ENCODE data around the gene A3GALT2. TPM values are rescaled to one million over a fixed set of nuclear protein-coding genes. Genes with fewer than 3 reads are reported as not detected.
A peak's percentile ranks its signal among the peaks of the same experiment; 100 is the strongest.

The A3GALT2 gene
- total and polyA plus RNA-seq, 8 donors: not detected

DNA sequence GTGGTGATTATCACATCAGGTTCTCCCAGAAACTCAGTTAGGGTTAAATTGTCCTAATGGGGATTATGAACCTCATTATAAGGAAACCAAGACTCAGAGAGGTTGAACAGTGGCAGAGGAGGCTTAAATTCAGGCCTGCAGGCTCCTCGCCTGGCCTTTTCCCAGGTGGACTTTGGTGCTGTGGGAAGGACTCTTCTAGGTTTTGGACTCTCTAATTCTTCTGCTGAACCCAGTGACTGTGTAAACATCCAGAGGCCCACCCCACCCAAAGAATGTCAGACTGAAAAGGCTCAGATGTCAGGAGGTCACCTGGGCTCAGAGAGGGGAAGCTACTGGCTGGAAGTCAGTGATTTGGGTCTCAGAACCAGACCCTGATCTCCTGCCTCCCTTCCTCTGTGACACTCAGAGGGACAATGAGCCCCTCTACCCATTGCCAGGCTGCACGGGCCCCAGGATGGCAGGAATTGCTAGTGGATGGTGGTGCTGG, 62.1 kb downstream of the A3GALT2 start:
- no peak for DNase-seq
- Histone ChIP-seq H3K27me3 (no peaks in the 10 kb centered on the region), H3K27ac (peak overlapping the region in 3 of 5 donors; percentile 89 to 94 (median 92)), H3K4me1 (peaks cover 27 to 65% (median 46%) of the 10 kb centered on the region in 4 donors), H3K36me3 (peaks cover 0 to 6% (median 3%) of the 10 kb centered on the region in 4 donors), H3K9me3 (no peaks in the 10 kb centered on the region), H3K4me3 (peak overlapping the region in 2 of 4 donors; percentile 51 to 65)
- TF ChIP-seq POLR2AphosphoS5 (IDR thresholded peaks at IDR 0.05) (no peak), POLR2A (IDR thresholded peaks at IDR 0.05) (no peak), EP300 (IDR thresholded peaks at IDR 0.05) (no peak)
- TF ChIP-seq, protein P1, sequence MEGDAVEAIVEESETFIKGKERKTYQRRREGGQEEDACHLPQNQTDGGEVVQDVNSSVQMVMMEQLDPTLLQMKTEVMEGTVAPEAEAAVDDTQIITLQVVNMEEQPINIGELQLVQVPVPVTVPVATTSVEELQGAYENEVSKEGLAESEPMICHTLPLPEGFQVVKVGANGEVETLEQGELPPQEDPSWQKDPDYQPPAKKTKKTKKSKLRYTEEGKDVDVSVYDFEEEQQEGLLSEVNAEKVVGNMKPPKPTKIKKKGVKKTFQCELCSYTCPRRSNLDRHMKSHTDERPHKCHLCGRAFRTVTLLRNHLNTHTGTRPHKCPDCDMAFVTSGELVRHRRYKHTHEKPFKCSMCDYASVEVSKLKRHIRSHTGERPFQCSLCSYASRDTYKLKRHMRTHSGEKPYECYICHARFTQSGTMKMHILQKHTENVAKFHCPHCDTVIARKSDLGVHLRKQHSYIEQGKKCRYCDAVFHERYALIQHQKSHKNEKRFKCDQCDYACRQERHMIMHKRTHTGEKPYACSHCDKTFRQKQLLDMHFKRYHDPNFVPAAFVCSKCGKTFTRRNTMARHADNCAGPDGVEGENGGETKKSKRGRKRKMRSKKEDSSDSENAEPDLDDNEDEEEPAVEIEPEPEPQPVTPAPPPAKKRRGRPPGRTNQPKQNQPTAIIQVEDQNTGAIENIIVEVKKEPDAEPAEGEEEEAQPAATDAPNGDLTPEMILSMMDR (IDR thresholded peaks at IDR 0.05): no peak
- intact Hi-C loops (cut with DNase I; ENCODE audit: low total_unique reads): no loop called here
- 75 to 94% (median 88%) methylated on average over 2 of the region's 2 CpGs for WGBS, 5 donors

DNA sequence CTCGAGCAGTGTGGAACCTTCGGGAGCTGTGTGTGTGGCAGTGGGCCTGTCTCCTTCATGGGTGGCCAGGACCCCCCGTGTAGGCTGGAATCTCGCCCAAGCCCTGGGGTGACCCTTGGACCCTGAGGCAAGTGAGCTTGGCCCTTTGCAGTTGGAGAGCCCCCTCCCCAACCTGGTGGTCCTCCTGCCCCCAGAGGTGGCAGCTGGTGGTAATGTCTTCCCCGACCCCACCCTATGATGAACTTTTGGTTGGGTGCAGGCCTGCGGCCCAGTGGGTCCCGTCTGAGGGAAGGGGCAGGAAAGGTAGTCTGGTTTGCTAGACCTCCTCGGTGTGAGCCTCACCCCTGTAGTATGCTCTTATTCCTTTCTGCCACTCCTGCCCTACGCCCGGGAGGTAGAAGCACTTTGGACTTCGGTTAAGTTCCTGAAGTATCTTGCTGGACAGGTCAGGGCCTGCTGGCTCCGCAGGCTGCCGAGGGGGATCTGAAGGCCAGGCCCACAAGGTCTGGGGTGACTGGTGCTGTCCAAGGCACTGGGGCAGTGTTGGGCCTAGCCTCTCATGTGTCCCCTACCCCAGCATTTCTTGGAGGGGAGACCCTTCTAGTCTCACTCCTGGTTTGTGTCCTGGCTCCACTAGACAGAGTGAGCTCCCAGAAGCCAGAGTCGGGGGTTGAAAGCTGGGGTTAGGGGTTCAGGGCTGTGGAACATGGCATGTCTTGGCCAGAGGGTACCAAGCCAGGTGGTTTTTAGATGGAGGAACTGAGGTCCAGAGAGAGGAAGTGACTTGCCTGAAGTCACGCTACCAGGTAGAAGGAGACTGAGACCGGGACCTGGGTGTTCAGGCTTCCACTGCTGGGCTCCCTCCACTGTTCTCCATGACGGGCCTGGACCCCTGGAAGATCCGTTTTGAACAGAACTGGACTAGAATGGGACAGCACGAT, 62.9 kb downstream of the A3GALT2 start:
- Histone ChIP-seq H3K36me3 (peaks cover 0 to 6% (median 3%) of the 10 kb centered on the region in 4 donors), H3K27me3 (no peaks in the 10 kb centered on the region), H3K27ac (peak overlapping the region; percentile 74 to 94 (median 91)), H3K9me3 (no peaks in the 10 kb centered on the region), H3K4me3 (peak overlapping the region; percentile 51 to 70 (median 62)), H3K4me1 (peaks cover 27 to 58% (median 42%) of the 10 kb centered on the region in 4 donors)
- intact Hi-C loops (cut with DNase I; ENCODE audit: low total_unique reads): no loop called here
- DNase-seq: peak; percentile 46 to 72
- 30 to 39% (median 34%) methylated on average over 15 to 19 of the region's 19 CpGs for WGBS, 5 donors
- TF ChIP-seq, protein P1 (IDR thresholded peaks at IDR 0.05): no peak
- TF ChIP-seq POLR2AphosphoS5 (IDR thresholded peaks at IDR 0.05): no peak
- no peak for TF ChIP-seq POLR2A (IDR thresholded peaks at IDR 0.05)
- TF ChIP-seq EP300 (IDR thresholded peaks at IDR 0.05): no peak

DNA sequence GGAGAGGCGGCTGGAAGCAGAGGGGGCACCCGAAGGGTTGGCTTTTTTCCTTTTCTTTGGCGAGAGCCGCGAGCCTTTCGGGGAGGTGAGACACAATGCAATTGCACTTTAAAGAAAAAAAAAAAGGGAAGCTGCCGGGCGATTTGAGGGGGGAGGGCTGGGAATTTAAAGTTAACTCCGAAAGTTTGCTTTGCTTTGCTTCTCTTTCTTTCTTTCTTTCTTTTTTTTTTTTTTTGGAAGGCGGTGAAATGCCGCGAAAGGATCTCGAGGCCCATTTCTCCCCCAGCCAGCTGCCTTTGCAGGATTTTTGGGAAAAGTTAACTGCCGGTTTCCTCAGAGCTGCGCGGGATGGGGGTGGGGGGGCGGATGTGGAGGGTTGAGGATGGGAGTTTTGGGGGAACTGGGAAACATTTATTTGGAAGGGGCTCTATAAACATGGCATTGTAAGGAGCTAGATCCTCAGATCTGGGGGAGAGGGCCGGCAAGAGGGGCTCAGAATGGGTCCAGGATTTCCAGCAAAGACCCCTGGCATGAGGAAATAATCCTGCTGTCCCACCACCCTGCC, 63.6 kb downstream of the A3GALT2 start:
- Histone ChIP-seq H3K4me1 (peaks cover 27 to 58% (median 42%) of the 10 kb centered on the region in 4 donors), H3K4me3 (peak overlapping the region; percentile 51 to 70 (median 62)), H3K27ac (peak overlapping the region; percentile 74 to 94 (median 91)), H3K27me3 (no peaks in the 10 kb centered on the region), H3K9me3 (no peaks in the 10 kb centered on the region), H3K36me3 (no peaks in the 10 kb centered on the region)
- 1 to 3% (median 1%) methylated on average over 18 of the region's 18 CpGs for WGBS, 5 donors
- TF ChIP-seq POLR2A (IDR thresholded peaks at IDR 0.05) (no peak), EP300 (IDR thresholded peaks at IDR 0.05) (no peak), POLR2AphosphoS5 (IDR thresholded peaks at IDR 0.05) (no peak)
- TF ChIP-seq, protein P1 (IDR thresholded peaks at IDR 0.05): no peak
- intact Hi-C loops (cut with DNase I; ENCODE audit: low total_unique reads): no loop called here
- DNase-seq: no peak

Small RNA genes lying within 50 kb of the gene (small RNA-seq; reads per million reads assigned to genes)
- gene RN7SKP16: 0 reads per million in 4 donors

Other genes with a start within 250 kb of the A3GALT2 start
- 10 to 100 TPM in 2 of 5 donors, 1 to 10 TPM in 2, not detected in 1; 2.0 to 39.7 (median 6.8) TPM for gene AZIN2, start 239.9 kb downstream of the A3GALT2 start, total RNA-seq
- 1 to 10 TPM in 2 of 3 donors, under 1 TPM in 1; 0.61 to 2.0 (median 1.1) TPM for gene AZIN2, start 239.9 kb downstream of the A3GALT2 start, polyA plus RNA-seq
- gene TRIM62, start 139.1 kb downstream of the A3GALT2 start, total RNA-seq: 10 to 100 TPM in 2 of 5 donors, 1 to 10 TPM in 3; 2.0 to 18.1 (median 4.5) TPM
- gene TRIM62, start 139.1 kb downstream of the A3GALT2 start, polyA plus RNA-seq: 1 to 10 TPM in 2 of 3 donors, under 1 TPM in 1; 0.76 to 3.2 (median 3.1) TPM
- 10 to 100 TPM in 1 of 5 donors, 1 to 10 TPM in 4; 1.3 to 49.8 (median 1.8) TPM for gene ZNF362, start 64.6 kb downstream of the A3GALT2 start, total RNA-seq
- gene ZNF362, start 64.6 kb downstream of the A3GALT2 start, polyA plus RNA-seq: 10 to 100 TPM; 10.1 to 12.6 (median 11.8) TPM
- 100 to 1,000 TPM in 3 of 5 donors, 10 to 100 TPM in 2; 72.0 to 123 (median 107) TPM for gene PHC2, start 110.0 kb upstream of the A3GALT2 start, total RNA-seq
- 100 to 1,000 TPM in 2 of 3 donors, 10 to 100 TPM in 1; 70.8 to 140 (median 121) TPM for gene PHC2, start 110.0 kb upstream of the A3GALT2 start, polyA plus RNA-seq
- gene ZSCAN20, start 151.5 kb upstream of the A3GALT2 start, total RNA-seq: 1 to 10 TPM in 3 of 5 donors, under 1 TPM in 2; 0.29 to 8.4 (median 1.8) TPM
- 1 to 10 TPM in 1 of 3 donors, under 1 TPM in 2; 0.50 to 1.1 (median 0.61) TPM for gene ZSCAN20, start 151.5 kb upstream of the A3GALT2 start, polyA plus RNA-seq

All from stomach (tissue), 9 donors.